Progenitor cell of endocrine pancreas (in vitro differentiated cells): Measurements from ENCODE around the gene MYLK. TPM values are rescaled to one million over a fixed set of nuclear protein-coding genes. Genes with fewer than 3 reads are reported as not detected.

Experiments used
- DNase-seq: peaks from one replicate; pipeline ENCODE4 v3.0.0; 2021; ENCODE audit warnings: low spot score; ENCODE audit not compliant: unreplicated experiment
- H3K27ac Mint-ChIP-seq: 2 replicates; pipeline ENCODE4 v1.8.0; 2021; ENCODE audit warnings: mild to moderate bottlenecking, moderate library complexity, mixed read lengths
- H3K27me3 Mint-ChIP-seq: 2 replicates; pipeline ENCODE4 v1.8.0; 2021; ENCODE audit warnings: mixed read lengths
- H3K36me3 Mint-ChIP-seq: 2 replicates; pipeline ENCODE4 v1.8.0; 2022; ENCODE audit warnings: mixed read lengths; ENCODE audit not compliant: insufficient read depth
- H3K4me1 Mint-ChIP-seq: 2 replicates; pipeline ENCODE4 v1.8.0; 2021; ENCODE audit warnings: low read depth, mixed read lengths
- H3K4me3 Mint-ChIP-seq: 2 replicates; pipeline ENCODE4 v1.8.0; 2021; ENCODE audit warnings: low read depth, mild to moderate bottlenecking, moderate library complexity, mixed read lengths
- H3K9me3 Mint-ChIP-seq: 2 replicates; pipeline ENCODE4 v1.8.0; 2021; ENCODE audit warnings: low read depth, mixed read lengths
- total RNA-seq: library from RNA; stranded (reverse); gene quantifications from 2 replicates; pipeline ENCODE4 v1.2.1, GENCODE V29; 2021
- TF ChIP-seq, protein P1 (sequence below): fragments of 200-600 bp; sonication (generic); IDR thresholded peaks from one replicate; pipeline ENCODE4 v1.5.0; 2021; ENCODE audit warnings: antibody characterized with exemption, mild to moderate bottlenecking; ENCODE audit not compliant: unreplicated experiment

The MYLK gene
- total RNA-seq, 1 donor from 2014 or later: 1.1 TPM

DNA sequence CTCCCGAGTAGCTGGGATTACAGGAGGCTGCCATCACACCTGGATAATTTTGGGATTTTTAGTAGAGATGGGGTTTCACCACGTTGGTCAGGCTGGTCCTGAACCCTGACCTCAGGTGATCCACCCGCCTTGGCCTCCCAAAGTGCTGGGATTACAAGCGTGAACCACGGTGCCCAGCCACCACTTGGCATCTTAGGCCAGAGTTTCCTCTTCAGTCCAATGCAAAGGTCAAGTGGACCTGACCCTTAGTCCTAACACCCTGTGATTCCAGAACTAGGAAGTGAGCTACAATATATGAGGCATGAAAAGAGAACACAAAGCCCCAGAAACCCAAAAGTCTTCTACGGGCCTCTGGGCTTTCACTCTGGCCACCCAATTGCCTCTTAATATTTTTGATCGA is 5.3 kb downstream of the MYLK start:
- peaks cover 32% of the 10 kb centered on the region for H3K27me3 Mint-ChIP-seq
- no peak for DNase-seq
- no peaks in the 10 kb centered on the region for H3K36me3 Mint-ChIP-seq
- no peaks in the 10 kb centered on the region for H3K9me3 Mint-ChIP-seq
- TF ChIP-seq, protein P1, sequence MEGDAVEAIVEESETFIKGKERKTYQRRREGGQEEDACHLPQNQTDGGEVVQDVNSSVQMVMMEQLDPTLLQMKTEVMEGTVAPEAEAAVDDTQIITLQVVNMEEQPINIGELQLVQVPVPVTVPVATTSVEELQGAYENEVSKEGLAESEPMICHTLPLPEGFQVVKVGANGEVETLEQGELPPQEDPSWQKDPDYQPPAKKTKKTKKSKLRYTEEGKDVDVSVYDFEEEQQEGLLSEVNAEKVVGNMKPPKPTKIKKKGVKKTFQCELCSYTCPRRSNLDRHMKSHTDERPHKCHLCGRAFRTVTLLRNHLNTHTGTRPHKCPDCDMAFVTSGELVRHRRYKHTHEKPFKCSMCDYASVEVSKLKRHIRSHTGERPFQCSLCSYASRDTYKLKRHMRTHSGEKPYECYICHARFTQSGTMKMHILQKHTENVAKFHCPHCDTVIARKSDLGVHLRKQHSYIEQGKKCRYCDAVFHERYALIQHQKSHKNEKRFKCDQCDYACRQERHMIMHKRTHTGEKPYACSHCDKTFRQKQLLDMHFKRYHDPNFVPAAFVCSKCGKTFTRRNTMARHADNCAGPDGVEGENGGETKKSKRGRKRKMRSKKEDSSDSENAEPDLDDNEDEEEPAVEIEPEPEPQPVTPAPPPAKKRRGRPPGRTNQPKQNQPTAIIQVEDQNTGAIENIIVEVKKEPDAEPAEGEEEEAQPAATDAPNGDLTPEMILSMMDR: no peak
- H3K4me3 Mint-ChIP-seq: no peak overlapping the region
- no peak overlapping the region for H3K27ac Mint-ChIP-seq
- H3K4me1 Mint-ChIP-seq: no peaks in the 10 kb centered on the region

DNA sequence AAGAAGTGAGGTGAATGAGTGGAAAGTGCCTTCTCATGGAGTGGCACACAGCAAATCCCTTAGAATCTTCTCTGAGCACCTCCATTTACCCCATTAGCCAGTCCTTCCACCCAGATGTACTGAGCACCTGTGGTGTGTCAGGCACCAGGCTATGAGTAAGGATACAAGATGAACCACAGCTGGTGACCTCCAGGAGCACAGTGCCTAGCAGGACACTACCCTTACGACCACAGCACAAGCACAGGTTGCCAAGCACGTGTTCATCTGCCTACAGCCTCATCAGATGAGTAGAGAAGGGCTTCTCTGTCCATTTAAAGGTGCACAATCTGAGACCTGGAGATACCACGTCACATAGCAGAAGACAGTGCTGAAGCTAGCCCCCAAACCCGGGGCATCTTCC is 6.2 kb downstream of the MYLK start:
- Mint-ChIP-seq H3K4me3 (no peak overlapping the region), H3K4me1 (no peaks in the 10 kb centered on the region), H3K27ac (no peak overlapping the region), H3K9me3 (no peaks in the 10 kb centered on the region), H3K27me3 (peaks cover 23% of the 10 kb centered on the region), H3K36me3 (no peaks in the 10 kb centered on the region)
- TF ChIP-seq, protein P1: no peak
- DNase-seq: no peak

DNA sequence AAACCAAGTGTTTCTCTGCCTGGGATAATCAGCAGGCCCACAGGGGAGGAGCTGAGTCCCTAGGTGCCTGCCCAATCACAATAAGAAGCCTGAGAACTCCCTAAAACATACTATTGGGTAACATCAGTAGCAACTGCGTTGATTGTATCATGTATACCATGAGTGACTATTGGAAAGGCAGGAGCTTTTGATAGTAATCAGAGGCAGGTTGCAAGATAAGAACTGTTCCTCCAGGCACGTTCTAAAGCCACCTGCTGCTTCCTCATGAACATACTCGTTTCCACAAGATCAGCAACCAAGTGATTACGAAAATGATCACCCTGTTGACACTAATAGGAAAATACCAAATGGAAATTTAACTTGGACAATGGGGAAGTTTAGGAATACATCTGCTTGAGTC is 6.7 kb downstream of the MYLK start:
- H3K27ac Mint-ChIP-seq: no peak overlapping the region

DNA sequence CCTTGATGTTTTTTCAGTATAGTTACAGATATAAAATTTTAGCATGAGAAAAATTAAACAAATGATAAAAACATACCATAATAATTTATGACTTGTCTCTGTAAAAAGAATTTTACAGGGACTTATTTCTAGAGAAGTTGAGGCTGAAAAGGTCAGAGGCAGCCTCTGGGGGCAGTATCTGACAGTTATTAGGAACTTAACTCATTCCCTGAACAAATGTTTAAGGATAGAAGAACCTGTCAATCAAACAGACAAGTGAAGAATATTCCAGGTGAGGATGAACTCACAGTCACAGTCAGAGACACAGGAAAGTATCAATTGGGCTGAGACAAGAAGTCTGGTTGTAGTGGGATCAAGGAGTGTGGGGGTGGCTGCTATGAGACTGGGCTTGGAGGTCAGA is 7.3 kb downstream of the MYLK start:
- H3K36me3 Mint-ChIP-seq: no peaks in the 10 kb centered on the region
- DNase-seq: no peak
- TF ChIP-seq, protein P1: peak; percentile 50
- no peak overlapping the region for H3K27ac Mint-ChIP-seq
- H3K4me3 Mint-ChIP-seq: no peak overlapping the region
- H3K4me1 Mint-ChIP-seq: no peaks in the 10 kb centered on the region
- H3K27me3 Mint-ChIP-seq: peaks cover 14% of the 10 kb centered on the region
- no peaks in the 10 kb centered on the region for H3K9me3 Mint-ChIP-seq

More for the DNA sequence above, 6.7 kb downstream of the MYLK start:
- Mint-ChIP-seq H3K27me3 (peaks cover 18% of the 10 kb centered on the region), H3K4me3 (no peak overlapping the region), H3K36me3 (no peaks in the 10 kb centered on the region), H3K9me3 (no peaks in the 10 kb centered on the region), H3K4me1 (no peaks in the 10 kb centered on the region)
- DNase-seq: no peak
- TF ChIP-seq, protein P1: no peak

DNA sequence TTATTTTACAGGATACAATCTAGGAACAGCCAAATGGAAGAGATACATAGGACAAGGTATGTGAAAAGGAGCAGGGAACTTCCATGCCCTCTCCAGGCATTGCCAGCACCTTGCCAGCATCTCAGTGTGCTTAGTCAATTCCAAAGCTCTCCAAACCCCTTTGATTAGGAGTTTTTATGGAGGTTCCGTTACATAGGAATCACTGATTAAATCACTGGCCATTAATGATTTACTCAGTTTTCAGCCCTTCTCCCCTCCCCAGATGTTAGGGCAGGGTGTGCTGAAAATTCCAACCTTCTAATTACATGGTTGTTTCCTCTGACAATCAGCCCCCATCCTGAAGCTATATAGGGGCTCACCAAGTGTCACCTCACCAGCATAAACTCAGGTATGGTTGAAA is 11.5 kb downstream of the MYLK start:
- no peaks in the 10 kb centered on the region for H3K4me1 Mint-ChIP-seq
- DNase-seq: no peak
- no peaks in the 10 kb centered on the region for H3K27me3 Mint-ChIP-seq
- no peak overlapping the region for H3K4me3 Mint-ChIP-seq
- no peaks in the 10 kb centered on the region for H3K9me3 Mint-ChIP-seq
- no peak overlapping the region for H3K27ac Mint-ChIP-seq
- no peaks in the 10 kb centered on the region for H3K36me3 Mint-ChIP-seq
- TF ChIP-seq, protein P1: no peak
